GM19240 (cell line): ENCODE data around the gene CST1.
"Not testable (repeated sequence)": the region's sequence is repeated elsewhere in the genome, so short reads cannot be mapped to it uniquely, and the experiment has no call there.

Experiments used
- DNase-seq: peaks from one replicate; pipeline ENCODE4 v3.0.0; 2011; ENCODE audit warnings: low spot score; ENCODE audit not compliant: insufficient read length

Gene CST1

DNA sequence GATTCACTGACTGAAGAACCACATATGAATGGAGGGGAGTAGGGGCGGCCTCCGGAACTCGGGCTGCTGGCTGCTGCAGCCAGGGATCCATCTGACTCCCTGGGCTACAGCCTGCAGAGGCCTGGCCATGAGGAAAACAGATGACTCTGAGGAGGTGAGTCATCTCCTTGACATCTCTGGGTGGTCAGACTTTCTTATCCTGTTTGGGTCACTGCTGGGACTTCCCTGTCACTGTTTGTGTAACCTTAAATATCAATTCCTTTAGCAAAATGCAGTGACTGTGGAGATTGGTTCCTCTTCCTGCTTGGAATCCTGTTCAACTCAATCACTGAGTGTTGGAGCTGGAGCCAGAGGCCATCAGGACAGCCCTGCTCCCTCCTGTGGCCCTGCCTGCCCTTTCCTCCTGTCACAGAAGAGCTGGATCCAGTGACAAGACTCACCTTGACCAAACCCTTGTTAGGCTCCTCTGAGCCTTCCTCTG lies 4.4 kb upstream of the CST1 start:
- not testable (repeated sequence) for DNase-seq

DNA sequence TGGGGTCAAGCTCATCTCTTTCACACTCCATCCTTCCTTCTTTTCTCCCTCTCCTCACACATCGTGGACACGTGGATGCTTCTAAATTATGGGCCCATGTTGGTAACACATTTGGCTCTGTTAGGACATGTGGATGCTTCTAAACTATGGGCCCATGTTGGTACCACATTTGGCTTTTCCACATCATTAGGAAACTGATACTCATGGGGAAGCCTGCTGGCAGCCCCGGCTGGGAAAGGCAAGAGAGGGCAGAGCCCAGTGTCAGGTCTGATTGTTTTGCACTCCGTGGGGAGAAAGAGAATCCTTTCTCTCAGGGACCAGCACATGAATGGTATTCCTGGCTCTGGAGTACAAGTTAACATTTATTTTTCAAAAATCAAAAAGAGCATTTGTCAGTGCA lies 4.0 kb upstream of the CST1 start:
- DNase-seq = no peak

DNA sequence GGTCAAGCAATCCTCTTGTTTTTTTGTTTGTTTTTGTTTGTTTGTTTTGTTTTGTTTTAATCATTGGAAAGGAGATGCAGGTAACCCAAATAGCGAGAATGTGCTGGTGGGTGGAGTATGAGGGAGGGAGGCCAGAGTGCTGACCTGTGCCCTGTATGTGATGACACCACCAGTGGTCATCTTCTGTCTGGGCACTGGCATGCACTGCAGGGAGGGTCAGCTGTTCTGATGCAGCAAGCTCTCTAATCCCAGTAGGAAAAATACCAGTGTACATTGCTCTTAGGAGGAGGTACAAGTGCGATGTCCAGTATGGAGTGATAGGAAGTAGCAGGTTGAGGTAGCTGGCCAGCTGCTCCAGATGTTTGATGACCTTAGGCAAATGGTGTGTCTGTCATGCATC lies 2.9 kb upstream of the CST1 start:
- DNase-seq = no peak

DNA sequence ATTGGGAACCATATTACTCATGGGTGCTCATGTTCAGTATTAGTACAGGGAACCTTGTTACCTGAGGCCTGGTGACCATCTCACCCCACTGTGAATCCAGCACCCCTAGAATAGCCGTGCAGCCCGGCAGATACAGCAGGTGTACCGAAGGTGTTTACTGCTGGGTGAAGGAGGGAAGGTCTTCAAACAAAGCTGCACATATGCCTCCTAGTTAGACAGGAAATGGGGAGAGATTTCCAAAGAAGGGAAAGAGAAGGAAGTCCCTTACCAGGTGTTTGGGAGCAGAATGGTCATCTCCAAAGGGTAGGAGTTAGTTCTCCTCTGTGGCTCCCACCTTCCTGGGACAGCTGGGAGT lies 2.4 kb upstream of the CST1 start:
- no peak for DNase-seq

DNA sequence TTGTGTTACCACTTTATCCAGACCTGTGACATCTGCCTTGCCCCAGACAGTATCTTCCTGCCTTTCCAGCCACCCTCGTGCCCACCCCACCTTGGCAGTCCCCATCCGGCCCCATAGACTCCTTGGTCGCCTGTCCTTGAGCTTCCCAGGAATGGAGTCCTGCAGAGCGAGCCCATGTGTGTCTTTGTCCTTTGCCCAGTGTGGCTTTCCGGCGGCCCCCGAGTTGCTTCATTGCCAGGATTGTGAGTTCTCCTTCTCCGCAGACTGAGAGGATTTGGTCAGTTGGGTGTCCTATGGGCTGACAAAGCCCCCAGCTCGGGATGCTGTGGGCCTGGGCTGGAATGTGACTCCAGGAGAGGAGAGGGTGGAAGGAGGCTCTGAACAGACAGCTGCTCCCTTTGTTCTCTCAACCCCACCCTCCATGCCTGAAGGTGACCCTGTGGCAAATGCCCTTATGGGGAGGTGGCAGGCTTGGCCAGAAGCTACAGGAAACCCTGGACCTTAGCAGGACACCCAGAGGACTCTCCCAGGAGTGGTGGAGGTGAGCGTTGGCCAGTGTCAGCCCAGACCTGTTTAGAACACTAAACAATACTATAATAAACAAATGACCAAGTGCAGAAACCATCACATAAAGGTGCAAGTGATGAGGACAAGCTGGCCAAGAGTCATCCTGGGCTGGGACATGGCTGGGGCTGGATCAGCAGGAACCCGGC lies 1.9 kb upstream of the CST1 start:
- no peak for DNase-seq

DNA sequence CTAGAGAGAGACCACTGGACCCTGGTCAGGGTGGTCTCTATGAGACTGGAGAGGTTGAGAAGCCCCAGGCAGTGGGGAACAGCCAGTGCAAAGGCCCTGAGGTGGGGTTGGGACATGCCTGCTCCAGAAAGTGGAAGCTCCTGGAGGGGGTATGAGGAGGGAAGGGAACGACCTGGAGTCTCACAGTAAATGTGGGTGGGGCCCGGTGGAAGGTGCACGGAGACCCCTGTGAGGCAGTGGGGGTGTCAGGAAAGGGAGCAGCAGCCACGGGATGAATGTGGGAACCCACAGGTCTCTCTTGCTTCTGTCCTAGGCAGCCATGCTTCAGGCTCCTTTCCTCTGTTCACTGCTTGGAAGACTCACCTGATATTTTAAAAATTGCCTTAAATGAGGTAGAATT lies 1.3 kb upstream of the CST1 start:
- DNase-seq = no peak

DNA sequence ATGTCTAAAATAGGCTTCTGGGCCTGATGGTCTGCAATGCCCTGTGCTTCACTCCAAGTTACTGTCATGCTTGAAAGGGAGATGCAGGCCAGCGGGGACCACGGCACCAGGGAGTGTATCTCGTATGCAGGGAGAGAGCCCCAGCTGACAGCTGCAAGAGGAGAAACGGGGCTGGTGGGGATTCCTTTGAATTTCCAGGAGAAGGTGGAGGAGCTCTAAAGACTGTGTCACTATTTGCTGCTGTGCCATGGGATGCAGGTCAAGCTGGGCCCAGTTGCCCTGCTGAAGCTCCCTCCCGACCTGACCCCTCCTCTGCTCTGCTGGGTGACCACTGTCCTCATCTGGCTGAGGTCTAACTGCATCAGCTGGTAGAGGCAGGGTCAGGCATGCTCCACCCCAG lies 989 bp downstream of the CST1 start:
- no peak for DNase-seq

DNA sequence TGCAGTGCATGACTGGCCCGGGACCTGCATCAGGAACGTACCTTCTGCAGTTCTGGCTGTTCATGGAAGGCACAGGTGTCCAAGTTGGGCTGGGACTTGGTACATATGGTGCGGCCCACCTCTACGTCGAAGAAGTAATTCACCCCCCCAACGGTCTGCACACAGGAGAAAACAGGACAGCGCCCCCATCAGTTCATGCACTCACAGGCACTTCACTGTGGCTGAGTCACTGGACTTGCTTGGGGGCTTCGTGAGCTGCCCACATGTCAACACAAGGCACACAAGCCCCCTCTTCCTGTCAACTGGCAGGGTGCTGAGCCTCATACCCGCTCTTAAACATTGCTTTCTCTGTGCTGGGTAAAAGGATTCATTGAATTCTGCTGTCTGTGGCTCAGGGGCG lies 1.8 kb downstream of the CST1 start:
- DNase-seq = not testable (repeated sequence)

DNA sequence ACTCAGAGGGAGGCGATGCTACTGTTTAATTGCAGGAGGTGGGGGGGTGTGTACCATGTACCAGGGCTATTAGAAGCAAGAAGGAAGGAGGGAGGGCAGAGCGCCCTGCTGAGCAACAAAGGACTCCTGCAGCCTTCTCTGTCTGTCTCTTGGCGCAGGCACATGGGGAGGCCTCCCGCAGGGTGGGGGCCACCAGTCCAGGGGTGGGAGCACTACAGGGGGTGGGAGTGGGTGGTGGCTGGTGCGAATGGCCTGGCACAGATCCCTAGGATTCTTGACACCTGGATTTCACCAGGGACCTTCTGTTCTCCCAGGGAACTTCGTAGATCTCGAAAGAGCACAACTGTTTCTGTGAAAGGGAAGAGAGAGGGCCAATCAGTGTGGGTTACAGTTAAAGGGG lies 3.2 kb downstream of the CST1 start:
- DNase-seq = not testable (repeated sequence)

DNA sequence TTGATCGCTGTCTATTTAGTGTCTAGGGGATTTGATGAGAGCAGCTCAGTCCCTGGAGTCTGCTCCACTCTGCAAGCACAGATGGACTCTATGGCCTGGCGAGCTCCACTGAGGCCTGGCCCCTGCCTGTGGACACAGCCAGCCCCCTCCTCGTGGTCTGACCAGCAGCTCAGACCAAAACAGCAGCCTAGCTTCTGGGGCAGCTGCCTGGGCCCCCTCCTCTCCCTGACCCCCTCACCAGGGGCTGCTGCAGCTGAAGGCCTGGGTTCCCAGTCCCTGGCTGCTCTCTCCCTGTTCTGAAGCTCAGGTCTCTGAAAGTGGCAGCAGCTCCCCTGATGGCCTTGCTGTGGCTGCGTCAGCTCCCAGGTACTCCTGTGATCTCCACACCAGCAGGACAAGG lies 3.6 kb downstream of the CST1 start:
- not testable (repeated sequence) for DNase-seq

DNA sequence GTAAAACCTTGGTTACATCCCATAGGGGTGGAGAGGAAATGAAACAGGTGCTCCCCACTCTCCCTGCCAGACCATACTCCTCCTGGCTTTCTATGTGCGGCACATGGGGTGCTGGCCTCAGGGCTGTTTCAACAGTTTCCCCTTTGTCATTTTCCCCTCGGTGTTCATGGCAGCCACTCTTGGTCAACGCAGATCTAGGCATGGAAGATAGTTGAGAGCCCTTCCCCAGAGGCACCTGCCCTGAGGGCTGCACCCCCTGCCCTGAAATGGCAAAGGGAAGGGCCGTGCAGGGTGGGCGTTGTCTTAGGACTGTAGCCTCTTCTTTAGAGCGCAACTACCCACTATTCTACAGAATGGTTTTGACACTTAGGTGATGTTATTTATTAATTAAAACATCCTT lies 4.4 kb downstream of the CST1 start:
- DNase-seq = no peak

DNA sequence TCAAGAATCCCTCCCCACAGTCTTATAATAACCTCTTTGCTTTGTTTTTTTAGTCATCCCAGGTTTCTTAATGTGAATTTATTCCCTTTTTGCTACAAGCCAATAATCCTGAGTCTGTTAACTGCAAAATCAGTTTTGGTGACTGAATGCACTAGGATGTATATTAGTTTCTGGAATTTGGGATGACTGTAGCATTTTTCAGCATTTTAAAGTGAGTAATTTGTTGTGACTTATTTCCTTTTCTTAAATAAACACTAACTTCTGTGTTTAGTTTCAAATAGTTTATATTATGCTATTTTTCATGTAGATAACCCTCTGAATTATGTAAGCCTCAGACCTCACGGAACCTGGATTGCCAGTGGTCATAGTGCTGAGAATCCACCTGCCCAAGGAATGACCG lies 5.5 kb downstream of the CST1 start:
- DNase-seq = no peak

DNA sequence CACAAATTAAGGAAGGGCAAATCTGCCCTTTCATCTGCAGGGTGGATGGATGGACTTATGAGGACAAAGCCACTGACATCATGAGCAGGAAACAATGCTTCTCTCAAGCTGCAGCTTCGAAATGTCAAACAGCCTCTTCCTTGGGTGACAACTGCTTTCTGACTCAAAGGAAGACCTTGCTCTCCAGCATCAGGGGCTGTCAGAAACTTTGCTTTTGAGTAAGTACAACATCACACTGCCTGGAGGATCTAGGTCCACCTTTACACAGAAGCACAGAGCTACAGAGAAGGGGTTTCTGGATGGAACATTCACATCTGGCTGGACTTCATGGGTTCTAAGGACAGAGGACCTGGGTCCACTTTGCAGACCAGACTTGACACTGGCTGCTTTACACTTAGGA lies 5.9 kb downstream of the CST1 start:
- DNase-seq = no peak

DNA sequence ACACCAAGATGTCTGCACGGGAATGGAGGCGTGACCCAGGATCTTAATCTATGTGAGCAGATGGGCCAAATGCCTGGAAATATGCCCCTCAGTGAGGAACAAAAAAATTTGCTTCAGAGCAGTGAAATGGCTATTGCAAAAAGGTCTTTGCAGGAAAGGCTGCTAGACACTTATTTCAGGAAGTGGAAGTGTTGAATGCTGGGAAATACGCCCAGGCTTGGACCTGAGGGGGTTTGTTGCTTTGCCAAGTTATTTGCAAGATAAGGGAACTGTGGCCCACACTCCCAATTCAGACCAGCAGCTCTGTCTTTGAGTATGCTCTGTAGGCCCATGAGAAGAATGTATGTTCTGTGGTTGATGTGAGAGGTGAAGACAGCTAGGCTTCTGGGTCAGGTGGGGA lies 15.3 kb downstream of the CST1 start:
- DNase-seq = not testable (repeated sequence)

DNA sequence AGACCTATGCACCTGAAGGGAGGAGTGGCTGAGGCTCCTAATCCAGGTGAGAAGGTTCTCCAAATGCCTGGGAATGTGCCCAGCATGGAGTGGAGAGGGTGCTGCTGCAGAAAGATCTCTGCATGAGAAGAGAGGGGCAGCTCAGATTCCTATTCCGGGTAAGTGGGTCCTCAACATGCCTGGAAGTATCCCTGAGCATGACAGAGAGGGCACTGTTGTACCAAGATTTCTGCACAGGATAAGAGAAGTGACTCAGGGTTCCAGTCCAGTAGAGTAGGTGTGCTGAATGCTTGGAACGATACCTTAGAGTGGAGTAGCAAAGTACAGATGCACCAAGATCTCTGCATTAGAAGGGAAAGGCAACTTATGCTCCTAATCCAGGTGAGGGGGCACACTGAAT lies 15.8 kb downstream of the CST1 start:
- DNase-seq = not testable (repeated sequence)

DNA sequence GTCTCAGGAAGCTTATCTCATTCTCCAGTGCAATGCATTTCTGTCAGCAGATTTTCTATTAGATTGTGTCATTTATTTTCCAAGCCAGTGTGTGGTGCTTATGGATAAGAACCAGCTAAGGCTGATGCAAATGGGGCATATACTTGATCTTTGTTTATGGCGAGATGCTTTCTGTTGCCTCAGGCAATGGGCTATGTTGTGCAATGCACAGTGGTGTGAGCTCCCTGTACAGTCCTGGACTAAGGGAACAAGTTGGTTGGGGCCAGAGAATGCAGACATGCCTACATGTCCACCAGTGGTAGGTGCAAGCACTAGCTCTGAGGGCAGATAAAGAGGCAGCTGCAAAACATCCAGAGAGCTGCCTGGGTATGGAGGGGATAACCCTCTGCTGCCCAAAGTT lies 16.3 kb downstream of the CST1 start:
- not testable (repeated sequence) for DNase-seq

DNA sequence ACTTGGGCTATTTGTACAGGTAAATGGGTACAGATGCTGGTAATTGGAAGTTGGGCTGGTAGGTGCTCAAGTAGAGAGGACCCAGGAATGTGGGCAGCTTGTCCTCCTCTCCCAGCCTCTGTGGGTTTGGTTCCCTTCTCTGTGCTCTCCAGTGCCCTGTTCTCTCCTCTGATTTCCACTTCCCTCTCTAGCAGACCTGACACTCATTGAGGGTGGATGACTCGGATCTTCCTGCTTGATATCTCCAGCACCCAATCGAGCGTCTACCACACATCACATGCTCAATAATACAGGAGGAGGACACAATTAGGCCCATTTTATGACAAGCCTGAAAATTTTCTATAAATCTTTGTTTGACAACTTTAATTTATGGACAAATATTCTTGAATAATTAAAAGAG lies 23.7 kb downstream of the CST1 start:
- no peak for DNase-seq

DNA sequence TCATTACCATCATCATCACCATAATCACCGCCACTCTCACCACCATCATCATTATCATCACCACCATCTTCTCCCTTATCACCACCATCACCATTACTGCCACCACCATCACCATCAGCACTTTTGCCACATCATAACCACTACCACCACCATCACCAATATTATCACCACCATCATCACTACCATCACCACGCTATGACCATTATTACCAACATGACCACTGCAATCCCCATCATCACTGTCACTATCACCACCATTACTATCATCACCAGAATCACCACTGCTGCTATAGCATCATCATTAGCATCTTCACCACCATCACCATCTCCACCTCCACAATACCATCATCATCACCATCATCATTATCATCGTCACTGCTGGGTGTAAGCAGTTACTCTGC lies 25.6 kb downstream of the CST1 start:
- no peak for DNase-seq

DNA sequence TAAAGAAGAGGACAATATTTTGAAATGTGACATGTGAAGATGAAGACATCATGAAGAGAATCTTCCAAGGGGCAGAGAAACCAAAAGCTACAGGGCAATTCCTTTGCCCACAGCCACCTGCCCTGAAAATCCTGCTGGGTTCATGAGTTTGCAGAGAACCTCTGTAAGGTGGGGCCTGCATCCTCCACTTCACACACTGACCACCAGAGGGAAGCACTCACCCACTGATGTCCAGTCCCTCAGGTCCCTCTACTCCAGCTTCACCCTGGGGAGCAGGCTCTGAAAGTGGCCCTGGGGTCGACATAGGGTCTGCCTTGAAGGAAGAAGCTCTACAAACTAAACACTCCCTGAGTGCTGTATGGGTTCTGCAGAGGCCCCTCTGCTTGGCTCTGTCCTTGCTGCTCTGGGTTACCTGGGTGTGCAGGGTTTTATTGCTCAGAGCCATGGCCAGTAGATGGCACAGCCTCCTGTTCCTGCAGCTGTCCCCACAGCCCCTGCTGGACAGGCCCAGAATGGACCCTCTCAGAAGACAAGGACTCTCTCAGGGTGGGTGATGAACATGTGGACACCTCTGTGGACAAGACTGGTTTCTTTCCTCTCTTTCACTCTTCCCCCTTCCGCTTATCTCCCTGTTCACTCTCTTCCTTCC lies 27.0 kb downstream of the CST1 start:
- DNase-seq = not testable (repeated sequence)

DNA sequence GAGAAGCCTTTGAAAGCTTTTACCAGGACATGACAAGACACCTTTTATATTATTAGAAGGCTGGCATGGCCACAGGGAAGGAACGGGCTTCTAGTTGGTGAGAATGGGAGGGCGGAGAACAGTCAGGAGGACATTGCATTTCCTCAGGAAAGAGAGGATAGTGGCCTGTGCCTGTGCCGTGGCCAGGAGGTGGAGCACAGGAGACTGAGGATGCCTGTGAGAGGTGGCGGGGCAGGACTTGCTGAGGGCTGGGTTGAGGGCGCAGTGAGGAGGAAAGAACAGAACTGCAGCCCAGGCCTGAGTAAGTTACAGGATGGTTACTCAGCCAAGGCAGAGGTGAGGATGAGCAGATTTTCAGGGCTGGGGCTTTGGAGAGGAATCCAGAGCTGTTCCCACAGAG lies 27.9 kb downstream of the CST1 start:
- DNase-seq = not testable (repeated sequence)

DNA sequence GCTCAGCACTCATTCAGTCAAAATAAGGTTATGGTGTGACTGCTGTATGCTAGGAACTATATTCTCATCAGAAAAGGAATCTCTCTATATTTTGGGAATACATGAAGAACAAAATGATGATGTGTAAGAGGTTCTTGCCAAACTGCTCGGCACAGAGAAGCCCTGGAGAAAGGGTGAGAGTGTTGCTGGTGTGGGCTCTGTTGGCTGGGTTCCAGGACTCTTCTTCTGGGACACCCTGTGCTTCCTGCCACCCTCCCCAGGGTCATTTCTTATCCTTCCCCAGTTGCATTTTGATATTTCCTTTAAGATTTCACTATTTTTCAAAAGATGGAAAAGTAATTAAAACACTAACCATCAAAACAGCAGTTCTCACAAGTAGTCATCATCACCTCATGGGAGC lies 28.8 kb downstream of the CST1 start:
- no peak for DNase-seq

DNA sequence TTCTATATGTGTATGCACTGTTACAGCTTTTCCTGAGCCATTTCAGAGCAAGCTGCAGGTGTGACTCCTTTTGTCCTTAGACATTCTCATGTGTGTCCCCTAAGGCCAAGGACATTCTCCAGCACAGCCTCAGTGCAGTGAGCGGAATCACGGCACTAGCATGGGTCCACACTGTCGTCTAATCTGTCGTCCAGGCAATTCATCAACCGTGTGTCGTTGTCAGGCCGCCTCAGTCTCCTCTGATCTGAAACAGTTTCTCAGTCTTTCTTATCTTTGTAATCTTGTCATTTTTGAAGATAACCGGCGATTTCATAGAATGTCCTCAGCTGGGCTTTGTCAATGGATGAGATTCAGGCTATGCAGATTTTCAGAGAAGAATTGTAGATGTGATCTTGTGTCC lies 31.4 kb downstream of the CST1 start:
- not testable (repeated sequence) for DNase-seq

DNA sequence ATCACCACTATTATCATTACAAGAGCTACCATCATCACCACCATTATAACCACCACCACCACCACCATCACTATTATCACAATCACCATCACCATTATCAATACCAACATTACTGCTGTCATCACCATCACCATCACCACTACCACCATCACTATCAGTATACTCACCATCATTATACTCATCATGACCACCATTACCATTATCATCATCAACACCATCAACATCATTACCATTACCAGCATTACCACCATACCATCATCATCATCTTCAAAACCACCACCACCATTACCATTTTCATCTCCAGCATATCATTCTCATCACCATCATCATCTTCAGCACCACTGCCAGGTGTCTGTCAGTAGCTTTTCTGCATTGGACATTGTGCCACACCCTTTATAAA lies 39.0 kb downstream of the CST1 start:
- DNase-seq = not testable (repeated sequence)
